Psoas muscle (tissue), 8 donors: Measurements from ENCODE around the gene TAX1BP1. TPM values are rescaled to one million over a fixed set of nuclear protein-coding genes. Genes with fewer than 3 reads are reported as not detected.

ENCODE experiments used
- ATAC-seq, 4 donors: fragments of 200-7000 bp; cut with Tn5 transposase; one replicate each; pipeline ENCODE4 v1.9.1; 2020; ENCODE audit warnings: moderate library complexity in 3 of 4, mild to moderate bottlenecking in 2 of 4
- DNase-seq, 2 donors: peaks; one replicate each; pipeline ENCODE4 v3.0.0-alpha.2; 2020
- H3K27ac ChIP-seq: fragments of 200-600 bp; one replicate; pipeline ENCODE4 v1.8.0; 2022
- H3K27me3 ChIP-seq, 3 donors: fragments of 200-600 bp in 1 of 3; one replicate each; pipeline versions ENCODE4 v1.6.1 to v1.8.0; 2013 to 2022; ENCODE audit warnings: low read length in 2 of 3, mild to moderate bottlenecking in 2 of 3, moderate library complexity in 1 of 3; ENCODE audit not compliant: insufficient read depth in 3 of 3
- H3K36me3 ChIP-seq, 2 donors: fragments of 200-600 bp in 1 of 2; one replicate each; pipeline versions ENCODE4 v1.6.1 to v1.8.0; 2013 to 2022; ENCODE audit warnings: low read depth in 1 of 2, mild to moderate bottlenecking in 1 of 2, moderate library complexity in 1 of 2; ENCODE audit not compliant: insufficient read depth in 1 of 2
- H3K4me1 ChIP-seq: fragments of 200-600 bp; one replicate; pipeline ENCODE4 v1.8.0; 2022
- H3K4me3 ChIP-seq: fragments of 200-600 bp; one replicate; pipeline ENCODE4 v1.8.0; 2022; ENCODE audit warnings: mild to moderate bottlenecking
- H3K9me3 ChIP-seq: fragments of 200-600 bp; one replicate; pipeline ENCODE4 v1.8.0; 2022
- WGBS, 3 donors: extraction: QIAGEN DNeasy Blood & Tissue Kit; methylation state at CpG; one replicate each; pipeline versions ENCODE4 v1.1.6 to v1.1.7; 2013; 5-methylcytosine and 5-hydroxymethylcytosine counted together
- intact Hi-C, 2 donors: fragments of 100-400 bp; cut with DNase I; formaldehyde crosslinking; loops; one replicate each; pipeline versions ENCODE4 v1.11.0 to v1.14.2; 2022
- long read RNA-seq, 2 donors: library from polyadenylated mRNA; unstranded; transcript quantifications; one replicate each; pipeline ENCODE4 v2.0.0, GENCODE V29; 2021
- polyA plus RNA-seq, 3 donors: library from polyadenylated mRNA; stranded (reverse); fragments of 200-250 nt; gene quantifications; one replicate each; pipeline ENCODE4 v1.2.3, GENCODE V29; 2013
- total RNA-seq, 4 donors: library from RNA; stranded (reverse); fragmentation: NEBNext Ultra II Directional in 2 of 4; extraction: Animal tissue kit (Norgen Biotek cat#: 25700) in 2 of 4; gene quantifications; one replicate each; pipeline versions ENCODE4 v1.2.1 to v1.2.4, GENCODE V29; 2021 to 2023
- TF ChIP-seq, protein P1 (sequence below): fragments of 200-600 bp; IDR thresholded peaks from one replicate; pipeline ENCODE4 v1.8.0; 2022; ENCODE audit warnings: antibody characterized with exemption
- donor health status: healthy with polysubstance abuse.
- donor health status: DM: no; HTN: no; CAD: no; lungs with moderate emphysema.
- donor health status: Bipolar disorder and iron deficiency.
- donor health status: healthy.
- donor health status: DM: yes; HTN: yes; CAD: no.
- donor health status: DM: no; HTN: no; CAD: no.
- donor health status: DM: no; HTN: no; CAD: no.
- donor health status: DM: yes; HTN: yes; CAD: no.

The TAX1BP1 gene
- 100 to 1,000 TPM; 109 to 143 (median 125) TPM for total RNA-seq
- 100 to 1,000 TPM in 1 of 3 donors, 10 to 100 TPM in 2; 65.9 to 171 (median 90.8) TPM for polyA plus RNA-seq
- long read RNA-seq, donor 1, transcript TAX1BP1-201 (17 exons, 2,478 nt) = major isoform, 101 of 240 reads
- long read RNA-seq, donor 1, transcript TAX1BP1-202 (17 exons, 2,892 nt) = minor isoform, 69 of 240 reads
- long read RNA-seq, donor 1, partial matches to known transcripts = 48 of 240 reads
- long read RNA-seq, donor 1, other reads (novel, unspliced or antisense) = 22 of 240 reads
- long read RNA-seq, donor 2, transcript TAX1BP1-202 (17 exons, 2,892 nt) = minor isoform, 104 of 460 reads
- long read RNA-seq, donor 2, transcript TAX1BP1-201 (17 exons, 2,478 nt) = major isoform, 219 of 460 reads
- long read RNA-seq, donor 2, partial matches to known transcripts = 50 of 460 reads
- long read RNA-seq, donor 2, other reads (novel, unspliced or antisense) = 84 of 460 reads

DNA sequence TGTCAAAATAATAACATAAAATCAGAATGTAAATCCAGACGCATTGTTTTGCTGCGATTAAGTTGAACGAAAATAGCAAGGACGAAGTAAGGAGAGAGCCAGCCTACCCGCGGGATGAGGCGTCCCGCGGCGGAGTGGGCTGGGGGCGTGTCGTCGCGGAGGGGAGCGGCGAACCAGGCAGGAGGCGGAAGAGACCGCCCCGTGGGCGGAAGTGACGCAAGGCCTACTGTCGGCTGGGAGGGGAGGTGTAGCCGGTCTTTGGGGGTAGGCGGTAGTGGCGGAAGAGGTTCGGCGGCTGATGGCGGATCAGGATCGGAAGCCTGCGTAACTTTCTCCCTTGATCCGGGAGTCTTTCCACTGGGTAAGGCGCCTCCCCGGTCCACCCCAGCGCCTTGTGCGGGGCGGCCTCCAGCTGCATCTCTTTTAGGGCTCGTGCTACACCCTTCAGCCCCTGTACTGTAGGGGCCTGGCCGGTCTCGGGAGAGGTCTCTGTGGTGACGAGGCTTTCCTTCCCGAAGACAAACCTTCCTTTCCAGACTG, at the start of gene TAX1BP1:
TAX1BP1 (plus strand) TSS at position 254 of the 540 bp plus-strand sequence. CDS start 8,363 bp downstream, outside the sequence.
- intact Hi-C loops = loop anchor here (1.0 to 5.0 kb wide), 2 partner anchors 78 kb away; partner anchors contain the start of gene HIBADH (in 2 of the 2)
- no peaks in the 10 kb centered on the region for H3K36me3 ChIP-seq
- H3K9me3 ChIP-seq = no peaks in the 10 kb centered on the region
- peak; percentile 95 to 98 for DNase-seq
- H3K27me3 ChIP-seq = no peaks in the 10 kb centered on the region
- peak within 1 kb of the TSS; percentile 94 for H3K4me3 ChIP-seq
- TF ChIP-seq, protein P1, sequence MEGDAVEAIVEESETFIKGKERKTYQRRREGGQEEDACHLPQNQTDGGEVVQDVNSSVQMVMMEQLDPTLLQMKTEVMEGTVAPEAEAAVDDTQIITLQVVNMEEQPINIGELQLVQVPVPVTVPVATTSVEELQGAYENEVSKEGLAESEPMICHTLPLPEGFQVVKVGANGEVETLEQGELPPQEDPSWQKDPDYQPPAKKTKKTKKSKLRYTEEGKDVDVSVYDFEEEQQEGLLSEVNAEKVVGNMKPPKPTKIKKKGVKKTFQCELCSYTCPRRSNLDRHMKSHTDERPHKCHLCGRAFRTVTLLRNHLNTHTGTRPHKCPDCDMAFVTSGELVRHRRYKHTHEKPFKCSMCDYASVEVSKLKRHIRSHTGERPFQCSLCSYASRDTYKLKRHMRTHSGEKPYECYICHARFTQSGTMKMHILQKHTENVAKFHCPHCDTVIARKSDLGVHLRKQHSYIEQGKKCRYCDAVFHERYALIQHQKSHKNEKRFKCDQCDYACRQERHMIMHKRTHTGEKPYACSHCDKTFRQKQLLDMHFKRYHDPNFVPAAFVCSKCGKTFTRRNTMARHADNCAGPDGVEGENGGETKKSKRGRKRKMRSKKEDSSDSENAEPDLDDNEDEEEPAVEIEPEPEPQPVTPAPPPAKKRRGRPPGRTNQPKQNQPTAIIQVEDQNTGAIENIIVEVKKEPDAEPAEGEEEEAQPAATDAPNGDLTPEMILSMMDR = no peak
- peak; percentile 99 for ATAC-seq
- 0% methylated on average over 40 to 41 of the region's 41 CpGs for WGBS, 3 donors
- H3K4me1 ChIP-seq = peaks cover 41% of the 10 kb centered on the region
- H3K27ac ChIP-seq = peak within 1 kb of the TSS; percentile 100

DNA sequence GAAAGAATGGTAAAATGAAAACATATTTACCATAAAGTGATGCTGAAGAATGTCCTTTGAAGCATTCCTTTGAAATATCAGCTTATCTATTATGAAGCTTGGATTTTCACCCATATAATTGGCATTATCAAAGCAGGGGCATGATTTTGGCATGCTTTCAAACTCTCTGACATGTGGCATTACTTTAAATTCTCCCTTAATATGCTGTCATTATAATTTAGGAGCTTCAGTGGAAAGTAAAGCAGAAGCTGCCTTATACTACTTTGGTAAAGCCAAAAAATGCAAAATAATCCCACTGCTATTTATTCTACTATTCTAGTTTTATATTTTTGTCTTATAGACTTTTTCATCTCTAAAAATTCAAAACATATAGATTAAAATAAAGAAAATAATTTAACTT, 49.3 kb upstream of the TAX1BP1 start:
- Histone ChIP-seq H3K27ac (no peak overlapping the region), H3K4me1 (no peaks in the 10 kb centered on the region), H3K36me3 (no peaks in the 10 kb centered on the region), H3K27me3 (no peaks in the 10 kb centered on the region), H3K9me3 (no peaks in the 10 kb centered on the region), H3K4me3 (no peak overlapping the region)
- TF ChIP-seq, protein P1 = no peak
- intact Hi-C loops = no loop called here
- no peak for DNase-seq
- no peak for ATAC-seq

DNA sequence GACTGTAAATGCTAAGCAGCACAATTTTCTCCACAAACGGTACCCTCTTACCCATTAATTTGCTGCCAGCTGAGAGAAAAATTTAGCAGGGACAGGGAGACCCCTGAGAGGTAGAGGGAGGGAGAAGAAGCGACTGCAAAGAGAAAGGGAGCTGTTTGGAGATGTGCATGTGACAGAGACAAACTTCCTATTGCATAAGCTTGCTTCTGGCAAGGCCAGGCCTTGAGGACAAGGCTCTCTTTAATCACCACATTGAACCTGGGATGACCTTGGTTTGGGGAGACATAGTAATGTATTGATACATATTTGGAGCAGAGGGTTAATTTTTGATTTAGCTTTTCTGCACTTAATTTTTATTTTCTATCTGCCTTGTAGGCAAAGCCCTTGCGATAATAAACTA, 46.2 kb upstream of the TAX1BP1 start:
- Histone ChIP-seq H3K9me3 (no peaks in the 10 kb centered on the region), H3K36me3 (no peaks in the 10 kb centered on the region), H3K27ac (no peak overlapping the region), H3K4me3 (no peak overlapping the region), H3K4me1 (no peaks in the 10 kb centered on the region), H3K27me3 (no peaks in the 10 kb centered on the region)
- intact Hi-C loops = no loop called here
- WGBS, 3 donors = 68 to 74% (median 72%) methylated on average over 3 of the region's 3 CpGs
- TF ChIP-seq, protein P1 = no peak
- ATAC-seq (no peak), DNase-seq (no peak)

DNA sequence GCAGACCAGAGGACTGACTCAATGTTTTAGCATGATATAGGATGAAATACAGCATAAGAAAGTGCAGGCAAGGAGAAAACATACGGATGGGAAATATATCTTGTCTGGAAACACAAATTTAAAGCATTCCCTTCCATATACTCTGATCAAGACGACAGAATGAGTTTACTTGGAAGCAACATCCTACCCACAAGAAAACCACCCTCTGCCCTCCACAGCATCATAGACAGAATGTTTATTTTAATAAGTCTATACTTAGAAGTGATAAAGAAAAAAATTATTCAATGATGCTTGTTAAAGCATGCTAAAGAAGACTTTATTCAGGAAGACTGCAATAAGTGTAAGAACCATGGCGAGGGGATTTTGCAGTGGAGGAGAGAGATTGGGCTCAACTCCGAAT, 44.9 kb upstream of the TAX1BP1 start:
- intact Hi-C loops = no loop called here
- 88 to 89% (median 88%) methylated on average over 4 of the region's 4 CpGs for WGBS, 3 donors
- no peaks in the 10 kb centered on the region for H3K9me3 ChIP-seq

More for the DNA sequence above, 44.9 kb upstream of the TAX1BP1 start:
- Histone ChIP-seq H3K4me3 (no peak overlapping the region), H3K4me1 (no peaks in the 10 kb centered on the region), H3K27me3 (no peaks in the 10 kb centered on the region), H3K36me3 (no peaks in the 10 kb centered on the region), H3K27ac (no peak overlapping the region)
- ATAC-seq = no peak
- no peak for DNase-seq
- TF ChIP-seq, protein P1 = no peak
